NB4 (cell line): Measurements from ENCODE around the gene POU2AF2.
"Not testable (repeated sequence)": the region's sequence is repeated elsewhere in the genome, so short reads cannot be mapped to it uniquely, and the experiment has no call there.

ENCODE experiments used
- DNase-seq: peaks from one replicate; pipeline ENCODE4 v3.0.0; 2010; ENCODE audit warnings: low read depth
- H3K4me3 ChIP-seq: one replicate; pipeline ENCODE4 v1.5.1; 2011; ENCODE audit warnings: mild to moderate bottlenecking, low read depth, low read length, moderate library complexity
- MYC ChIP-seq: IDR thresholded peaks from 2 replicates; pipeline ENCODE4 v1.6.1; 2011; ENCODE audit warnings: low read depth, low read length
- POLR2A ChIP-seq: IDR thresholded peaks from 2 replicates; pipeline ENCODE4 v1.6.1; 2011; ENCODE audit warnings: mild to moderate bottlenecking; ENCODE audit not compliant: insufficient read length; ENCODE audit errors: extremely low read depth
- TF ChIP-seq, protein P1 (sequence below): IDR thresholded peaks from 2 replicates; pipeline ENCODE4 v1.6.1; 2011; ENCODE audit warnings: low read depth, low read length
- TF ChIP-seq, protein P2 (sequence below): IDR thresholded peaks from one replicate; pipeline ENCODE4 v1.5.1; 2012; ENCODE audit warnings: low read depth, low read length

Gene POU2AF2

DNA sequence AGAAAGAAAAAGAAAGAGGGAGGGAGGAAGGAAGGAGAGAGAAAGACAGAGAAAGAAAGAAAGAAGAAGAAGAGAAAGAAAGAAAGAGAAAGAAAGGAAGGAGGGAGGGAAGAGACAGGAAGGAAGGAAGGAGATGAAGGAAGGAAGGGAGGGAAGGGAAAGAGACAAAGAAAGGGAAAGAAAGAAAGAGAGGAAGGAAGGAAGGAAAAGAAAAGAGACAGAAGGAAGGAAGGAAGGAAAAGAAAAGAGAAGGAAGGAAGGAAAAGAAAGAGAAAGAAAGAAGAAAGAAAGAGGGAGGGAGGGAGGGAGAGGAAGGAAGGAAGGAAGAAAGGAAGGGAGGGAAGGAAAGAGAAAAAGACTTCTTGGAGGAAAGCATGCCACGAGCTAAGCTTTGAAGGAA, 19.1 kb downstream of the POU2AF2 start:
- TF ChIP-seq, protein P1, sequence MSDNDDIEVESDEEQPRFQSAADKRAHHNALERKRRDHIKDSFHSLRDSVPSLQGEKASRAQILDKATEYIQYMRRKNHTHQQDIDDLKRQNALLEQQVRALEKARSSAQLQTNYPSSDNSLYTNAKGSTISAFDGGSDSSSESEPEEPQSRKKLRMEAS, result no peak
- TF ChIP-seq, protein P2, sequence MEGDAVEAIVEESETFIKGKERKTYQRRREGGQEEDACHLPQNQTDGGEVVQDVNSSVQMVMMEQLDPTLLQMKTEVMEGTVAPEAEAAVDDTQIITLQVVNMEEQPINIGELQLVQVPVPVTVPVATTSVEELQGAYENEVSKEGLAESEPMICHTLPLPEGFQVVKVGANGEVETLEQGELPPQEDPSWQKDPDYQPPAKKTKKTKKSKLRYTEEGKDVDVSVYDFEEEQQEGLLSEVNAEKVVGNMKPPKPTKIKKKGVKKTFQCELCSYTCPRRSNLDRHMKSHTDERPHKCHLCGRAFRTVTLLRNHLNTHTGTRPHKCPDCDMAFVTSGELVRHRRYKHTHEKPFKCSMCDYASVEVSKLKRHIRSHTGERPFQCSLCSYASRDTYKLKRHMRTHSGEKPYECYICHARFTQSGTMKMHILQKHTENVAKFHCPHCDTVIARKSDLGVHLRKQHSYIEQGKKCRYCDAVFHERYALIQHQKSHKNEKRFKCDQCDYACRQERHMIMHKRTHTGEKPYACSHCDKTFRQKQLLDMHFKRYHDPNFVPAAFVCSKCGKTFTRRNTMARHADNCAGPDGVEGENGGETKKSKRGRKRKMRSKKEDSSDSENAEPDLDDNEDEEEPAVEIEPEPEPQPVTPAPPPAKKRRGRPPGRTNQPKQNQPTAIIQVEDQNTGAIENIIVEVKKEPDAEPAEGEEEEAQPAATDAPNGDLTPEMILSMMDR, result no peak
- no peak for TF ChIP-seq POLR2A
- no peak for TF ChIP-seq MYC

DNA sequence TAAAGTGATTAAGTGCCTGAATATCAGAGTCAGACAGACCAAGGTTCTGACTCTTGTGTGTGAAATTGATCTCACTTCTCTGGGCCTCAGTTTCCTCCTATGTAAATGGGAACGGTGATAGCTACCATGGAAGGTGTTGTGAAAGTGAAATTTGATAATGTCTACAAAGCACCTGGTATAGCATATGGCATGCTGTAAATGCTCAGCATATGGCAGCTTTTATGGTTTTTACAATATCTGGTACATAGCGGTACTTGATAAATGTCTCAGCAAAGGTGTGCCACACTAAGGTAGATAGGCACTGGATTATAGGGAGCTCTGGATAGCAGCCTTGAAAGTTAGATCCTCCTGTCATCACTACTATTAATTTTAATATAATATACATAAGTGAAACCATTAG, 19.9 kb downstream of the POU2AF2 start:
- TF ChIP-seq, protein P1, result no peak
- TF ChIP-seq, protein P2, result no peak
- TF ChIP-seq POLR2A, result no peak
- no peak for TF ChIP-seq MYC
- DNase-seq, result no peak
- no peak overlapping the region for H3K4me3 ChIP-seq

More for the DNA sequence above, 19.1 kb downstream of the POU2AF2 start:
- no peak for DNase-seq
- H3K4me3 ChIP-seq, result no peak overlapping the region

DNA sequence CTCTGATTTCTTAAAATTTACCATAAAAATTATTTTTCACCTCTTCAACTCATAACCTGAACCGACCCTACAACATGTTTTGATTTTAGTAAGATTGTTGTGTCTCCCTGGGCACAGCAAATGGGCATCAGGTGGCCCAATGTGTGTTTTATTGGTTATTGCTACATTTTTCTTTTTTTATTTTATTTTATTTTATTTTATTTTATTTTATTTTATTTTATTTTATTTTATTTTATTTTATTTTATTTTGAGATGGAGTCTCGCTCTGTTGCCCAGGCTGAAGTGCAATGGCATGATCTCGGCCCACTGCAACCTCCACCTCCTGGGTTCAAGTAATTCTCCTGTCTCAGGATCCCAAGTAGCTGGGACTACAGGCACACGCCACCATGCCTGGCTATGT, 22.8 kb downstream of the POU2AF2 start:
- not testable (repeated sequence) for H3K4me3 ChIP-seq, DNase-seq

DNA sequence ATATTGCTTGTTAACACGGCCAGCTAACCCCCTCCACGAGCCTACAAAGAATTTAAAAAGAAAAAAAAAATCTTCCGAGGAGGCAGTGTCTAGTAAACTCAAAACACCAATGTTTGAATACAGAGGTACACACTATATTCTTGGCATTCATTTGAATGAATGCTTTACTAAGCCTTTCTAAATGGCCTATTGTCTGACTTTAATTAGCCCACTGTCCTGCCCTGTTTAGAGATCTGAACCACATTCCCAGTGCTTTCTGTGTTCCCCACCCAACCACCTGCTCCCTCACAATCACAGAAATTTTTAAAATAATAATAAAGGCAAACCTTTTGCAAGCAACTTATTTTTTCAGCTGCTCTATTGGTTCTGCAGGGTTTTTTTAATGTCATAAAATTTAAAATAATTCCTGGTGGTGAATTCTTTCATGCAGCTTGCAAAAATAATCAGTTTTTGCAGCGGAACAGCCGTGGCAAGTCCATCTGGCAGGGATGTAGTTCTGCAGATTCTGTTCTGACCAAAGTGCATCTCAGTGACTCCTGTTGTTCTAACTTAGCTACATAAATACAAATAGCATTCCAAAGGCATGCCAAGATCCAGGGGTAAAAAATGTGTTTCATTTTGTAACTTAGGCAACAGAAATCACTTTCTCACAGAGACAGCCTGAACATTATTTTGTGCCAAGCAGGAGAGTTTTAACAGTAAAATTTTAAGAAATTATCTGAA, 23.8 kb downstream of the POU2AF2 start:
- H3K4me3 ChIP-seq, result no peak overlapping the region
- no peak for DNase-seq
- TF ChIP-seq, protein P1, result no peak
- no peak for TF ChIP-seq POLR2A
- TF ChIP-seq, protein P2, result no peak
- TF ChIP-seq MYC, result no peak

DNA sequence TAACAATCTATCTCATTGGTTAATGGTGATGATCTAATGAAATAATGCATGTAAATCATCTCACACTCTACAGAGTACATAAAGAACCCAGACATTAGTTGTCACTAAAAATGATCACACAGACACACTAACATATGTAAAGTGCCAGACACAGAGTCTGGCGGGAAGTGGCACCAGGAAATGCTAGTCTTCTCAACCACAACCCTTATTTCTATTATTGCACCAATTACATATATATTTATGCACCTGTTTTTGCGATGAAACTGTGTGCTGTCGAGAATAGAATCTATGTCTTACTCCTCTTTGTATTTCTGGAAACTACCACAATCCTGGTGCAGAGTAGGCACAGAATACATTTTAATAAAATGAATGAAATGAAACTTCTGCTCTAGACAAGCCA, 26.9 kb downstream of the POU2AF2 start:
- no peak overlapping the region for H3K4me3 ChIP-seq
- no peak for DNase-seq
- TF ChIP-seq POLR2A, result no peak
- TF ChIP-seq, protein P2, result no peak
- TF ChIP-seq MYC, result no peak
- TF ChIP-seq, protein P1, result no peak

DNA sequence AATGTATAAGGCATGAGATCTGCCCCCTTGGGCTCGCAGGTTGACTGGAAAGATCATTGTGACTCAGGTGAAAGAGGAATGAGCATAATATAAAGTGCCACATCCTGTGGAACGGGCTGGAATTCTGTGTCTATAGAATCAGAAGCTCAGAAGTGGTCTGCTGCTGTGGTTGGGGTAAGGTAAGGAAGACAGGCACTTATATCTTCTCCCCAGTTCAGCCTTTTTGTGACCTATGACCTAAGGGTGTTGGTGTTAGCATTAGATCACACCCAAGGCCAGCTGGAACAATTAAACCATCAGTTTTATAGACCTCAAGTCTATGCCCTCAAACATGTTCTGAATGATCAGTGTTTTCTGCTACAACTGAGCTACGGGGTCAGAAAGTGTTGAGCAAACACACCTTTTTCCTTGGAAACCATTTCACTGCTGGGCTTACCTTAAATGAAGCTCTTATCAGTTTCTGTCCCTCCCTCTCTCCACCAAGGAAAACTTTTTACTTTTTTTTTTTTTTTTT, 37.1 kb downstream of the POU2AF2 start:
- DNase-seq, result no peak
- no peak for TF ChIP-seq POLR2A
- TF ChIP-seq, protein P2, result no peak
- H3K4me3 ChIP-seq, result no peak overlapping the region
